Measurements from ENCODE around the gene SMURF1.
A peak's percentile ranks its signal among the peaks of the same experiment; 100 is the strongest.
"Not testable (repeated sequence)": the region's sequence is repeated elsewhere in the genome, so short reads cannot be mapped to it uniquely, and the experiment has no call there.

Gene SMURF1

GRCh38 chr7:99046262-99046661, 97.6 kb downstream of the SMURF1 start:
- H3K4me3 Mint-ChIP-seq; H3K4me1 Mint-ChIP-seq (ENCODE audit: low read depth); H3K27me3 Mint-ChIP-seq (ENCODE audit: low read depth); H3K9me3 Mint-ChIP-seq; H3K27ac Mint-ChIP-seq: not testable (repeated sequence)
- peaks cover 38% of the 10 kb centered on the region for H3K36me3 Mint-ChIP-seq (ENCODE audit: low read depth)

DNA sequence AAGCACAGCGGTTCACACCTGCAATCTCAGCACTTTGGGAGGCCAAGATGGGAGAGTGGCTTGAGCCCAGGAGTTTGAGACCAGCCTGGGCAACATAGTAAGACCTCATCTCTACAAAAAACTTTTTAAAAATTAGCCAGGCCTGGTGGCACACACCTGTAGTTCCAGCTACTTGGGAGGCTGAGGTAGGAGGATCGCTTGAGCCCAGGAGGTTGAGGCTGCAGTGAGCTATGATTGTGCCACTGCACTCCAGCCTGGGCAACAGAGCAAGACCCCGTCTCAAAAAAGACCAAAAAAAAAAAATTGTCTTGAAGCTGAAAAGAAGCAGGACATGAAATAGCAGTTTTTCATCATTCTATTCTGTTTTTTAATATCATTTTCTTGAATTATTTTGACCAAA, 99.0 kb downstream of the SMURF1 start:
- not testable (repeated sequence) for H3K9me3 Mint-ChIP-seq; H3K4me1 Mint-ChIP-seq (ENCODE audit: low read depth); H3K27me3 Mint-ChIP-seq (ENCODE audit: low read depth); H3K27ac Mint-ChIP-seq; H3K4me3 Mint-ChIP-seq
- H3K36me3 Mint-ChIP-seq (ENCODE audit: low read depth) = peaks cover 45% of the 10 kb centered on the region

- Mint-ChIP-seq H3K4me3 (no peak overlapping the region), H3K27ac (no peak overlapping the region), H3K36me3 (ENCODE audit: low read depth) (peaks cover 44% of the 10 kb centered on the region), H3K9me3 (no peaks in the 10 kb centered on the region), H3K4me1 (ENCODE audit: low read depth) (no peaks in the 10 kb centered on the region), H3K27me3 (ENCODE audit: low read depth) (no peaks in the 10 kb centered on the region)
Measured at GRCh38 chr7:99042957-99043356, 101.0 kb downstream of the SMURF1 start.

- Mint-ChIP-seq H3K9me3 (no peaks in the 10 kb centered on the region), H3K4me1 (ENCODE audit: low read depth) (no peaks in the 10 kb centered on the region), H3K27me3 (ENCODE audit: low read depth) (no peaks in the 10 kb centered on the region), H3K27ac (no peak overlapping the region), H3K36me3 (ENCODE audit: low read depth) (peaks cover 53% of the 10 kb centered on the region), H3K4me3 (no peak overlapping the region)
Measured at GRCh38 chr7:99041526-99041925, 102.4 kb downstream of the SMURF1 start.

DNA sequence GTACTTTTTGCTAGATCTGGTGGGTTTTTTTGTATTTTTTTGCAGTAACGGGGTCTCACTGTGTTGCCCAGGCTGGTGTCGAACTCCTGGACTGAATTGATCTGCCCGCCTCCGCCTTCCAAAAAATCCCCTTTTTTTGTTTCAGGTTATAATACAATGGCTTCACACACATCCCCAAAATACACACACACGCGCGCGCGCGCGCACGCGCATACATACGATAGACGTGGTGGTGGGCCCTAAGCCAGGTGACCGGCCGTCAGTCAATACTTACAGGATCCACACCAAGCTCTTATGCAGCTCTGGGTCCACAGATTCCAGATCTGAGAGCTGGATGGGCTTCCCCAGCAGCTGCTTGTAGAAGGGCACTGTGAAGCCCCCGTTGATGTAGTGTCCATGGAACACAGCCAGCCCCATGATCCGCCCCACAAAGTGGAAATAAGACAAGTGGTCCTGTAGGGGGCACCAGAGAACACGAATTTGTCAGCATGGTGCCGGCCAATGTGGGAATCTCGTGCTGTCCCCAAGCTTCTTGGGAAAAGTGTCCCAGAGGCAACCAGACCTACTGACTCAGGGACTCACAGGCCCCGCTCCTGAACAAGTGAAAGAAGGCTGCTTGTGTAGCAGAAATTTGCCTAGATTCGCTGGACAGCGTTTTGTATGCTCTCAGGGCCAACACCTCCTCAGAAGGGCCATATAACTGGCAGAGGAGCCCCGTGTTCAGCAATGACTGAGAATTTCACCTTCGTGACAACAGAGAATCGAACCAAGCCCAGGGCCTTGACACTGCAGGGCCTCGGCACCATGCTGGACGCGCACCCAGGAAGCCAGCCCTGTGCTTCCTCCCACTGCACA, 103.6 kb downstream of the SMURF1 start:
- peaks cover 52% of the 10 kb centered on the region for H3K36me3 Mint-ChIP-seq (ENCODE audit: low read depth)
- H3K4me3 Mint-ChIP-seq = no peak overlapping the region
- H3K27me3 Mint-ChIP-seq (ENCODE audit: low read depth) = no peaks in the 10 kb centered on the region
- H3K27ac Mint-ChIP-seq = peak overlapping the region; percentile 15
- H3K4me1 Mint-ChIP-seq (ENCODE audit: low read depth) = no peaks in the 10 kb centered on the region
- H3K9me3 Mint-ChIP-seq = no peaks in the 10 kb centered on the region

DNA sequence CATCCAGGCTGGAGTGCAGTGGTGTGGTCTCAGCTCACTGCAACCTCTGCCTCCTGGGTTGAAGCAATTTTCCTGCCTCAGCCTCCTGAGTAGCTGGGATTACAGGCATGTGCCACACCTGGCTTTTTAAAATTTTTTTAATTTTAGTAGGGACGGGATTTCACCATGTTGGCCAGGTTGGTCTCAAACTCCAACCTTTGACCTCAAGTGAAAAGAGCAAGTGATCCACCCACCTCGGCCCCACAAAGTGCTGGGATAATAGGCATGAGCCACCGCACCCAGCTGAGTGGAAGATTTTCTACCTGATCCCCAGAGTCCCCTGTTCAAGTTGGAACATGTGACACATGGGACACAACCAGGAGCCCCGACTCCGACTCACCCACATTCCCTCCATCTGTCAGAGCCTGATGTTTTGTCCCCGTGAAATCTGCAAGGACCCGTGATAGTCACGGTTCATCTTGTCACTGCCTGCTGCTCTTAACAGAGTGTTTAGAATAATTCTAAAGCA, 104.5 kb downstream of the SMURF1 start:
- Mint-ChIP-seq H3K9me3 (no peaks in the 10 kb centered on the region), H3K27me3 (ENCODE audit: low read depth) (no peaks in the 10 kb centered on the region), H3K4me1 (ENCODE audit: low read depth) (no peaks in the 10 kb centered on the region)

DNA sequence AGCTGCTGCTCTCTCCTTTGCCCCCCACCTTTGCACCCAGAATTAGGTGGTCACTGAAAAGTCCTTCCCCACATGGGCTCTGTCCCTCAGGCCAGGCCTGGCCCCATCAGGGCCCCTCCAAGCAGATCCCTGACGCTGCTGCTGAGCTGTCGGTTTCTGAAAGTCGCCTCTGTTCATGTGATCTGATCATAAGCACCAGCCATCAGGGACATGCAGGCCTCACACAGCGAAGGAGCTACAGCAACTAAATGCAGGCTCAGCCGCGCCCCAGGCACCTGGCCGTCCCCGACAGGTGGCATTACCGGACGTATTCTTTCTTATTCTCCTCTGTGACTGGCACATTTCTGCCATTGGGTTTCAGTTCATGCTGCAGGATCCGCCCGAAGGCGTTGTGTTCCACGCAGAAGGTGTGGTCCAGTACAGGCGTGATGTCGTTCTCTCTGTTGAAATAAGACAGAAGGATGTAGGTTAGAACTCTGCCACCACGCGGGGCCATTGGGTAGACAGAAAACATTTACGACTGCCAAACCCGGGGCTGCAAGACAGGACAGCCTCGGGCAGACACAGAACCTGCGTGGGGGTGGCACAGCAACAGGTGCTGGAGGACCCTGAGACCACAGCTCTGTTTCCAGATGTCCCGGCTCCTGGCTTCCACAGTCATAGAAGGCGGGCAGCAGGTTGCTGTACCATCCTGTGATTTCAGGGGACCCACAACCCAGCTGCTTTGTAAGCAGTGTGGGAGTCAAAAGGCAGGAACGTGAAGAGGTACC, 105.6 kb downstream of the SMURF1 start:
- H3K36me3 Mint-ChIP-seq (ENCODE audit: low read depth) = peaks cover 49% of the 10 kb centered on the region
- H3K27ac Mint-ChIP-seq = no peak overlapping the region
- H3K27me3 Mint-ChIP-seq (ENCODE audit: low read depth) = no peaks in the 10 kb centered on the region
- H3K4me1 Mint-ChIP-seq (ENCODE audit: low read depth) = no peaks in the 10 kb centered on the region
- H3K9me3 Mint-ChIP-seq = no peaks in the 10 kb centered on the region
- no peak overlapping the region for H3K4me3 Mint-ChIP-seq

More for the DNA sequence above, 104.5 kb downstream of the SMURF1 start:
- Mint-ChIP-seq H3K4me3 (no peak overlapping the region), H3K27ac (no peak overlapping the region), H3K36me3 (ENCODE audit: low read depth) (peaks cover 54% of the 10 kb centered on the region)

DNA sequence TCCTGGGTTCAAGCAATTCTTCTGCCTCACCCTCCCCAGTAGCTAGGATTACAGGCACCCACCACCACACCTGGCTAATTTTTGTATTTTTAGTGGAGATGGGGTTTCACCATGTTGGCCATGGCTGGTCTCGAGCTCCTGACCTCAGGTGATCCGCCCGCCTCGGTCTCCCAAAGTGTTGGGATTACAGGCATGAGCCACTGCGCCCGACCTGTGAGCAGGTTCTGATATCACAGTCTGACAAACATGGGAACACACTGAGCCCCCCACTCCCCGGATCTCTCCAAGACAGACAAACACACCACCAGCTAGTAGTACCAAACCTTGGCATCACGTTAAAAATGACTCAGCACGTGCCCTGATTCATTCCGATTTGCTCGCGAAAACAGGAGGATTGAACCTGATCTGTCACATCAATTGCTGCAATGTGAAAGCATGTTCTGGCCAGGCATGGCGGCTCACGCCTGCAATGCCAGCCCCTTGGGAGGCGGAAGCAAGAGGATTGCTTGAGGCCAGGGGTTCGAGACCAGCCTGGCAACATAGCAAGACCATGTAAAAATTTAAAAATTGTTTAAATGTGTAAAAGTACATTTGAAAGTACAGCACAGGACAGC, 106.5 kb downstream of the SMURF1 start:
- Mint-ChIP-seq H3K27me3 (ENCODE audit: low read depth) (no peaks in the 10 kb centered on the region), H3K9me3 (no peaks in the 10 kb centered on the region), H3K4me3 (no peak overlapping the region), H3K4me1 (ENCODE audit: low read depth) (no peaks in the 10 kb centered on the region), H3K27ac (no peak overlapping the region), H3K36me3 (ENCODE audit: low read depth) (peaks cover 44% of the 10 kb centered on the region)

DNA sequence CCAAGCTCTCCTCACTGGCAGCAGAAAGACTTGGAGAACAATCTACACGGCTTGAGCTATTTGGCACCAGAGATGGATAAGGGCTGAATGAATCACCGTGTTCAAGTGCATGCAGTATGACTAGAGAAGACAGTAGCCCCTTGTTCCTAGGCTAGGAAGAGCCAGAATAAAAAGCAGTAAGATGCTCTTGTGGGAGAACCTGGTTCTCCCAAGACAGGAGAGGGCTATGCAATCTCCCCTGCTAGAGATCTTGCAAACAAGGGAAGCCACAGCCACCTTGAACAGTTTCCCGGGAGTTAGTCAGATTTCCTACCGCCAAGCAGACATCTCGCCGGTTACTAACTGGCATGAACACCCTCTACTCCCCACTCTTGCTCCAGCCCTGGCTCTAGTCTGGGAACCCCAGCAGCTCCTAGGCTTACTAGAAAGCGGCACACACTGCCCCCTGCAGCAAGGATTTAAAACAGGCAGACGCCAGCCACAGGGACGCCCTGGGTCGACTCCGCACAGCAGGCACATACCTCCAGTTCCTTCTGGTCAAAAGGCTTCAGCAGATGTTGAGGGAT, 107.3 kb downstream of the SMURF1 start:
- Mint-ChIP-seq H3K9me3 (no peaks in the 10 kb centered on the region), H3K4me3 (no peak overlapping the region), H3K4me1 (ENCODE audit: low read depth) (no peaks in the 10 kb centered on the region), H3K27ac (no peak overlapping the region), H3K27me3 (ENCODE audit: low read depth) (no peaks in the 10 kb centered on the region), H3K36me3 (ENCODE audit: low read depth) (peaks cover 44% of the 10 kb centered on the region)

GRCh38 chr7:99035723-99036545, 108.0 kb downstream of the SMURF1 start:
- peaks cover 49% of the 10 kb centered on the region for H3K36me3 Mint-ChIP-seq (ENCODE audit: low read depth)
- H3K4me1 Mint-ChIP-seq (ENCODE audit: low read depth) = no peaks in the 10 kb centered on the region
- no peak overlapping the region for H3K27ac Mint-ChIP-seq
- no peak overlapping the region for H3K4me3 Mint-ChIP-seq
- H3K27me3 Mint-ChIP-seq (ENCODE audit: low read depth) = no peaks in the 10 kb centered on the region
- no peaks in the 10 kb centered on the region for H3K9me3 Mint-ChIP-seq

DNA sequence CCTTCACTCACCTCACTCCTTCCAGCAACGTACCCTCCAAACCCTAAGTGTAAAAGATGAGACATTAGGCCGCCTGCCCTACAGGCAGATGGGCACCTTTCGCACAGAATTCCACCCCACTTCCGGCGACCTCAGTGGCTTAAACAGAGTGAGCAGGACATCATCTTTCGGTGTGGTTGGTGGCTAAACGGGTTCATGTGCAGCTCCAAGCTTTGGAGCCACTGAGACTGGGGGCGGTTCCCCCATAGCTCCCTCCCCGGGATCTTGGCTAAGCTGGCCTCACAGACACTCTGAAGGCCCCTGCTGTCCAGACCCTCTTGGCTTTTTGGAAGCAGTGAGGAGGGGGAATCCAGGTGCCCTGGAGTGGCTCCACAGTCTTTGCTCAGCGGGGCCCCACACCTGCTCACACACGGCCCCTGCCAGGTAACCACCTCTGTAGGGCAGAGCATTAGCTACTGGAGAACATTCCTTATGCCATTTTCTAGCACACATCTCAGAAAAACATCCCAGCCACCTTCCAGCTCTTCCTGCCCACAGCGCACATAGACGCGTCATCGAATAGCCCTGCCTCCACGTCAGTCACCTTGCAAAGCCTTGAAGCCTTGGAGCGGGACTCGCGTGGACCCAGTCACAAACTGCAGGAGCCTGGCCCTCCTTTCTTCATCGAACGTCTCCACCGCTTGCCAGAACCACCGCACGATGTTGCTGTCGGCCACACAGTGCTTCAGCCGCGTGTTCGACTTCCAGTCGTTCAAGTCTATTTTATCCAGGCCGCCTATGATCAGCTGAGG, 108.8 kb downstream of the SMURF1 start:
- Mint-ChIP-seq H3K4me3 (no peak overlapping the region), H3K9me3 (no peaks in the 10 kb centered on the region), H3K27ac (no peak overlapping the region), H3K4me1 (ENCODE audit: low read depth) (no peaks in the 10 kb centered on the region), H3K36me3 (ENCODE audit: low read depth) (peaks cover 44% of the 10 kb centered on the region), H3K27me3 (ENCODE audit: low read depth) (no peaks in the 10 kb centered on the region)

- no peak overlapping the region for H3K4me3 Mint-ChIP-seq
- H3K27ac Mint-ChIP-seq = no peak overlapping the region
- H3K4me1 Mint-ChIP-seq (ENCODE audit: low read depth) = no peaks in the 10 kb centered on the region
- peaks cover 38% of the 10 kb centered on the region for H3K36me3 Mint-ChIP-seq (ENCODE audit: low read depth)
- no peaks in the 10 kb centered on the region for H3K27me3 Mint-ChIP-seq (ENCODE audit: low read depth)
- H3K9me3 Mint-ChIP-seq = no peaks in the 10 kb centered on the region
Measured at GRCh38 chr7:99033765-99034164, 110.1 kb downstream of the SMURF1 start.

DNA sequence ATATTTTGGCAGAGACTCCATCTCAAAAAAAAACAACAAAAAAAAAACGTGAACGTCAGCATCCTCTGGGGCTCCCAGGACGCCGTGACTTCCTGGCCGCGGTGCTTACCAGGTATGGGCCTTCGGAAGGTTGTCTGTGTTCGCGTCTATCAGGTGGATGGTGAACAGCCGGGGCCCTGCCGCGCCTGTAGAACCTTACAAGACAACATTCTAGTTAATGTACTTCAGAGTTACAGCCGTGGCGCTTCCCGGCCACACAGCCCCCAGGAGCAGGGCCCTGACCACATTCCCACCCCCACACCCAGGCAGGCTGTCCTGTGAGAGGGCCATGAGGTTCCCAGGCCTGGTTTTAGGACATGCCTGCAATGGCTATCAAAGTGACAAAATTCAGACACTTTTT, 111.0 kb downstream of the SMURF1 start:
- H3K4me3 Mint-ChIP-seq = no peak overlapping the region
- H3K4me1 Mint-ChIP-seq (ENCODE audit: low read depth) = no peaks in the 10 kb centered on the region
- H3K9me3 Mint-ChIP-seq = no peaks in the 10 kb centered on the region
- no peaks in the 10 kb centered on the region for H3K27me3 Mint-ChIP-seq (ENCODE audit: low read depth)
- H3K36me3 Mint-ChIP-seq (ENCODE audit: low read depth) = peaks cover 38% of the 10 kb centered on the region
- H3K27ac Mint-ChIP-seq = no peak overlapping the region

Data from T-helper 1 cell treated with Interleukin-12 subunit alpha and Interleukin-12 subunit beta and Interleukin-4 antibody, amounts not matched to agents 30 μg/mL and 1 μg/mL, for 36 hours (primary cell).